ENCODE measurements around the gene FARSB. TPM values are rescaled to one million over a fixed set of nuclear protein-coding genes. Genes with fewer than 3 reads are reported as not detected.

Gene FARSB
- total RNA-seq, 3 donors from 2014 or later (not counting 1 experiment from before 2014, with no cell fraction given) = 8.6 to 10.7 (median 9.7) TPM

DNA sequence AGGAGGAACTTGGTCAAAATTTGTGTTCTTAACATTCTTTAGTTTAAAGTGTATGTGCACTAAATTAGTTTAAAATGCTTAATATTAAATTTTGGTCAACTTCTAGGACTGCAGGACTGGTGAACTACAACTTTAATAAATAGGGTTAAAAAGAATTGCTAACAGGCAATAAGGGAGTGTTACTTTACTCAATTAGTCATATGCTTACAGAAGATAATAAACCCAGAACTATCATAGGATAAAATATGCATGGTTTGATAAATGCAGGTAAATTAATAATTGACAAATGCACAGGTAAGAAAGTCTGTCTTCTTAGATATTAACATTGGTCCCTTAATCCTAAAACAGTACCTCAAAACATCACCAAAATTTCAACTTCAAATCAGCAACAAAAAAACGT, 20.6 kb downstream of the FARSB start:
- Histone ChIP-seq H3K9me3 (ENCODE audit: control insufficient read depth, insufficient read depth, low read length) (no peaks in the 10 kb centered on the region), H3K4me1 (ENCODE audit: control insufficient read depth, insufficient read depth, low read length) (no peaks in the 10 kb centered on the region), H3K27me3 (ENCODE audit: control insufficient read depth, insufficient read depth, low read length) (no peaks in the 10 kb centered on the region), H3K27ac (ENCODE audit: low read length) (no peak overlapping the region), H3K36me3 (ENCODE audit: control insufficient read depth, insufficient read depth, low read length) (peaks cover 72% of the 10 kb centered on the region), H3K4me3 (ENCODE audit: low read length) (no peak overlapping the region)
- TF ChIP-seq, protein P1, sequence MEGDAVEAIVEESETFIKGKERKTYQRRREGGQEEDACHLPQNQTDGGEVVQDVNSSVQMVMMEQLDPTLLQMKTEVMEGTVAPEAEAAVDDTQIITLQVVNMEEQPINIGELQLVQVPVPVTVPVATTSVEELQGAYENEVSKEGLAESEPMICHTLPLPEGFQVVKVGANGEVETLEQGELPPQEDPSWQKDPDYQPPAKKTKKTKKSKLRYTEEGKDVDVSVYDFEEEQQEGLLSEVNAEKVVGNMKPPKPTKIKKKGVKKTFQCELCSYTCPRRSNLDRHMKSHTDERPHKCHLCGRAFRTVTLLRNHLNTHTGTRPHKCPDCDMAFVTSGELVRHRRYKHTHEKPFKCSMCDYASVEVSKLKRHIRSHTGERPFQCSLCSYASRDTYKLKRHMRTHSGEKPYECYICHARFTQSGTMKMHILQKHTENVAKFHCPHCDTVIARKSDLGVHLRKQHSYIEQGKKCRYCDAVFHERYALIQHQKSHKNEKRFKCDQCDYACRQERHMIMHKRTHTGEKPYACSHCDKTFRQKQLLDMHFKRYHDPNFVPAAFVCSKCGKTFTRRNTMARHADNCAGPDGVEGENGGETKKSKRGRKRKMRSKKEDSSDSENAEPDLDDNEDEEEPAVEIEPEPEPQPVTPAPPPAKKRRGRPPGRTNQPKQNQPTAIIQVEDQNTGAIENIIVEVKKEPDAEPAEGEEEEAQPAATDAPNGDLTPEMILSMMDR (IDR thresholded peaks at IDR 0.05) = no peak
- intact Hi-C loops (cut with micrococcal nuclease) = no loop called here
- ATAC-seq (no peak), DNase-seq (no peak)
- peaks cover 0 to 6% of the 10 kb centered on the region in 2 donors for H3K4me1 Mint-ChIP-seq
- H3K9me3 Mint-ChIP-seq = no peaks in the 10 kb centered on the region
- H3K4me3 Mint-ChIP-seq = no peak overlapping the region
- H3K27me3 Mint-ChIP-seq (ENCODE audit: low read depth in 2 of 2) = no peaks in the 10 kb centered on the region
- H3K27ac Mint-ChIP-seq = no peak overlapping the region
- WGBS (ENCODE audit: insufficient coverage) = 100% methylated on average over 1 of the region's 1 CpG
- H3K36me3 Mint-ChIP-seq = peaks cover 33% of the 10 kb centered on the region

DNA sequence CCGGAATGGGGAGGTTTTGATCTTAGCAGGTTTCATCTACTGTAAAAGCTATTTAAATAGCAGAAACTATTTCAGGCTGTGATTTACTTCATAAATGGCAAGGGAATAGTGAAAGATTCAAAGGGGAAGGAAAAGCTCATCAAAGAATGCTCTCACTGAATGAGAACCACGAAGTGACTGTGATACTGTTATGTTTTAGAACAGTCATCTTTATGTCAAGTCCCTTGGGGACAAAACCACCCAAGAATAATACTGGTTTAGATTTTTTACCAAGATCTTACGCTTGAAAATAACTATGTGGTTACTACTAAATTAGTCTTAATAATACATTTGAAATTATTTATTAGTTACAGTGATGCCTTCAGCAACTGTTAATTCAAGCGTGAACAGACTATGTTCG, 28.1 kb downstream of the FARSB start:
- Mint-ChIP-seq H3K9me3 (no peaks in the 10 kb centered on the region), H3K27me3 (ENCODE audit: low read depth in 2 of 2) (no peaks in the 10 kb centered on the region), H3K36me3 (peaks cover 28% of the 10 kb centered on the region), H3K27ac (no peak overlapping the region), H3K4me3 (no peak overlapping the region), H3K4me1 (no peaks in the 10 kb centered on the region)
- H3K9me3 ChIP-seq (ENCODE audit: control insufficient read depth, insufficient read depth, low read length) = no peaks in the 10 kb centered on the region
- WGBS (ENCODE audit: insufficient coverage) = 60% methylated on average over 1 of the region's 5 CpGs
- no peaks in the 10 kb centered on the region for H3K4me1 ChIP-seq (ENCODE audit: control insufficient read depth, insufficient read depth, low read length)
- peaks cover 76% of the 10 kb centered on the region for H3K36me3 ChIP-seq (ENCODE audit: control insufficient read depth, insufficient read depth, low read length)
- H3K4me3 ChIP-seq (ENCODE audit: low read length) = no peak overlapping the region
- DNase-seq (no peak), ATAC-seq (no peak)
- intact Hi-C loops (cut with micrococcal nuclease) = no loop called here
- TF ChIP-seq, protein P1 (IDR thresholded peaks at IDR 0.05) = no peak
- no peak overlapping the region for H3K27ac ChIP-seq (ENCODE audit: low read length)
- H3K27me3 ChIP-seq (ENCODE audit: control insufficient read depth, insufficient read depth, low read length) = no peaks in the 10 kb centered on the region

DNA sequence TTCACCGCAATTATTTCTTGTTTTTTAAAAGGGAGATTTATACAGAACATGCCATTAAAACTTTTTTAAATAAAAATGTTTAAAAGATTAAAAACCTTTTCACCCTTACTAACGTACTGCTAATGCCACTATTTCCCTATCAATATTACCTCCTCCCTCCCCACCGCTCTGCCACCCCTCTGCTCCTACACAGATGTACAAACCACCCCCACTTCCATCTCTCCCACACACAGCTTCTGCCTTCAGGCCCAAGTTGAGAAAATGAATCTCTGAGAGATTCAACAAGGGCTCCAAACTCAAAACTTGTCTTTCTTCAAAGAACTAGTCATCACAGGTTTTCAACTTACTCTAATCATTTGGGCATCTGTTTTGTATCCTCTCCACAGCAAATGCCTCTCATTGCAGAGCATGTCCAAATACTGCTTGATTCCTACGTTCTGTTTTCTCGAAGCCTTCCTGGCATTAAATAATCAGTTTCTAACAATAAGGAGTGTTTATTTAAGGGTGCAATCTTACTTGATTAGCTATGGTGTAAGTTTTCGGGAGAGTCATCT, 32.1 kb downstream of the FARSB start:
- 94% methylated on average over 2 of the region's 6 CpGs for WGBS (ENCODE audit: insufficient coverage)

More for the DNA sequence above, 32.1 kb downstream of the FARSB start:
- H3K4me3 Mint-ChIP-seq = no peak overlapping the region
- H3K36me3 ChIP-seq (ENCODE audit: control insufficient read depth, insufficient read depth, low read length) = peaks cover 57% of the 10 kb centered on the region
- TF ChIP-seq, protein P1 (IDR thresholded peaks at IDR 0.05) = no peak
- H3K4me3 ChIP-seq (ENCODE audit: low read length) = no peak overlapping the region
- ATAC-seq (no peak), DNase-seq (no peak)
- H3K9me3 Mint-ChIP-seq = no peaks in the 10 kb centered on the region
- no peak overlapping the region for H3K27ac Mint-ChIP-seq
- no peaks in the 10 kb centered on the region for H3K4me1 ChIP-seq (ENCODE audit: control insufficient read depth, insufficient read depth, low read length)
- H3K4me1 Mint-ChIP-seq = no peaks in the 10 kb centered on the region
- intact Hi-C loops (cut with micrococcal nuclease) = no loop called here
- H3K27me3 Mint-ChIP-seq (ENCODE audit: low read depth in 2 of 2) = no peaks in the 10 kb centered on the region
- H3K9me3 ChIP-seq (ENCODE audit: control insufficient read depth, insufficient read depth, low read length) = no peaks in the 10 kb centered on the region
- peaks cover 20% of the 10 kb centered on the region for H3K36me3 Mint-ChIP-seq
- no peaks in the 10 kb centered on the region for H3K27me3 ChIP-seq (ENCODE audit: control insufficient read depth, insufficient read depth, low read length)
- H3K27ac ChIP-seq (ENCODE audit: low read length) = no peak overlapping the region
